NCI-H524 (cell line): ENCODE data around the gene KCND3.
A peak's percentile ranks its signal among the peaks of the same experiment; 100 is the strongest.

Source experiments
- DNase-seq, 2 experiments: peaks; one replicate each; lab custom pipeline; 2025; lab: John Stamatoyannopoulos, UW

Gene KCND3

DNA sequence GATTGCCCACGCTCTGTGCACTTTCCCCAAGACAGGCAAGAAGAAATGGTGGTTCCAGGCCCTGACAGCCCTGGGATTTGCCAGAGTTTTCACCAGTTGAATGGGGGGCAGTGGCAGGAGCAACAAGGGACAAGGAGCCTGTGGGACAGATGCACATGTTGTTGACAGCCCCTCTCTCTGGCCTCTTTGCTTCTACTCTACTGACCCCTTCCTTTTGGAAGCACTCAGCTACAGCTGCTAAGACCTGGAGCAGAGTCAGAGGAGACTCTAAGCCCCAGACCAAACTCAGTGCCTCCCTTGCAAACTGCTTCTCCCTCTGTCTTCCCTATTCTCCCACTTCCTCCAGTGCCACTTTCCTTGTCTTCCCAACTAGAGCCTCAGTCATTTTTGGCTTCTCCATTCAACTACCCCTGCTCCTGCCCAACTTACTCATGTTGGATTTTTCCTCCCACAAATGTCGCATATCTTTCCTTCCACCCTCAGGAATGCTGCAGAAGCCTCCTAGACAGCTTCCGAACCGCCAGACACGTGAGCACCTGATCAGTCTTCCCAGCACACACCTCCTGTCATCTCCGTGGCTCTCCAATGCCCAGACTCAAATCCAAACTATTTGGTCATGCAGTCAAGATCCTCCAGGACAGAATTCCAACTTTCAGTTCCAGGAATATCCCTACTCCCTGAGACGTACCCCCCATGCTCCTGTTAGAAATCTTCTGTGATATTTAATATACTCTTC is 259.4 kb downstream of the KCND3 start:
- peak; percentile 14 to 41 for DNase-seq

- peak; percentile 84 to 95 for DNase-seq
Observed at GRCh38 chr1:111729271-111729921, 260.1 kb downstream of the KCND3 start.

GRCh38 chr1:111727056-111727455 is 262.4 kb downstream of the KCND3 start:
- DNase-seq = no peak

DNA sequence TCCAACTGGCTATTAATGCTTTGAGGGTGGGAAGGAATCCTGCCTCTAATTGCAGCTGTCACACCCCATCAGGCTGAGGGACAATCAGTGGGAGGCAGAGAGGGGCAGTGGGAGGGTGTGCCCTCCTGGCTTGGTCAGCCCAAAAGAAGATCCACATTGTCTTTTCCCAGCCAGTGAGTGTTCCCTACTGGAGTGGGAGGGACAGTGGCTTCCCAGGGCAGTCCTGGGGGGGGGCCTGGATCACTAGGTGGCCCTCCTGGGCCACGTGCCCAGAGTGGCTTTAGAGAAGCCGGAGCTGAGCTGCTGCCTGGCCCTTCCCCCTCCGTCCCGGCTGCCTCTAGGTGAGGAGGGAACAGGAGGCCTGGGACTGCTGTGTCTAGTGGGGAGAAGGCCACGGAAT is 264.3 kb downstream of the KCND3 start:
- DNase-seq = peak; percentile 33 to 78

DNA sequence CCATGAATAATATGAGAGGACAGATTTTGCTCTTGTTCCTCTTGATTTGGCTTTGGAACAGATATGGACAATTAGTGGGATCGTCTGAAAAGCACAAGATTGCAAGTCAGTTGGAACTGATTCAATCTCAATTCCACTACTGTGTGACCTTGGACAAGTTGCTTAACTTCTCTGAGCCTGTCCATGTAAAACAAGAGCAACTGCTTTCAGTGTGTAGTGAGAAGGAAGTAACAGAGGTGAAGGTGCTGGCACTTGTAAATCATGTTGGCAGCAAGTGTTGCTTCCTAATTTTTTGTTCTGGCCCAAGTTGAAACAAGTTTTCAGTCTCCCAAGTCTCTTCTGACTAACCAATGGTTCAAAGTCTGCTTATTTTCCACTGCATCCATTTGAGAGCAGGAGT is 265.6 kb downstream of the KCND3 start:
- DNase-seq = no peak

DNA sequence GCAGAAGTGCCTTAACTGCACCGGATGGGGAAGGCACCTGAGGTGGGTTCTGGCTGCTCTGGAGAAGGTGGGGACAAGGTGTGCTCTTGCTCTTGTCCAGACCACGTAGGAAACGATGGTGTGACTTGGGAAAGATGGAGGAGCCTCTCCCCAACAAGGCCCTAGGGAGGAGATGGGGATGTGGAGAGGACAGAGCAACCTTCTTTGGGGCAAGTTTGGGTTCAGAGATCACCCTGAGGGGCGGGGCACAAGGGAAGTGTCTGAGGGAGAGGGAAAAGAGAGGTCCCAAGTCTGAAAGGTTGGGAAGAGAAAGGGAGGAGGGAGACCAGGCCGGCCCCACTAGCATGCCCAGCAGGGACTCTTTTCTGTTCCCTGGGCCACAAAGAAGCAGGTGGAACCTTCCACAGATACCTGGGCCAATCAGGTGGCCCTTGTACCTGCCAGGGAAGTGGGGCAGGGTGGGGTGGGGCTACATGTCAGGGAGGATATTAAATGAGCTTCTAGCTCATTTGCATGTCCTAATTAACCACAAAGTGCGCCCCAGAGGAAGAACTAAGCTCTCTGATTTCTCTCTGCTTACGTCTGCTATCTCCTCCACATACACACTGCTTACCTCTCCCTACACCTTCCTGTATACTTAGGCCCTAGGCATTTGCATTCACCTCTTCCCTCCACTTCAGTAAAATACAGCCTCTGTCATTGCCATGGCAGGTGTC is 266.2 kb downstream of the KCND3 start:
- no peak for DNase-seq

DNA sequence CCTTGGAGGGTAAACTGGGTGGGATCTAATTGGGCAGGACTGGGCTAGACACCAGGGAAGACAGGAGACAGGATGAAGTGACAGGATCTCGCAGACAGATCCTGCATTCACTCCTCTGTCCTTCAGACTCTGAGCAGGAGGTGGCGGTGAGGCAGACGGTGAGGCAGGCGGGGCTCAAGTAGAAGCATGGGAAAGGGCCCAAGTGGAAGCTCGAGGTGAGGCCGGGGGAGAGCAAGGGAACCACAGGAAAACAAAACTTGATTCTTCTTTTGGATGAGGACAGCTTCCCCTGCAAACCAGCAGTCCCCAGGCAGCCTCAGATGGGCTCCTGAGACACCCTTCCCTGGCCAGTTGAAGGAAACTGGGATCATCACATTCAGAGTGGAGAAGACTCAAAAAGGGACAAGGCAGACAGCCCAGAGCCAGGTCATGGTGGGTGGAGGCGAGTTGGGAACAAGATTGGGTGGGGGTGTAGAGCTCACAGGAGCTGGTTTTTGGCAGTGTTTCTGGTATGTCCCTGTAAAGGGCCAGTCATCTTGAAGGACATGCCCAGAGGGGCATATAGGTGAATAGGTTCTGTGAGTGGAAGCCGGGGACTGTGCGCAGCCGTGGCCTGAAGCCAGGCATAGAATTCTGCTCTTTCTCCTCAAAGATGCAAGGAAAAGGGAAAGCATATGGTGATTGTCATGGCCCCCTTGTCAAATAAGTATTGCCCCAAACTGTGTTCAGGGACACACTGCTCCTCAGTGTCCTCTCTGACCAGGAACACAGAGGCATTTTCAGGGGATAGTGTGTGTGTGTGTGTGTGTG is 268.3 kb downstream of the KCND3 start:
- DNase-seq = no peak
